Mucosa of descending colon (tissue), 3 donors: ENCODE results near the gene GPATCH2. TPM values are rescaled to one million over a fixed set of nuclear protein-coding genes. Genes with fewer than 3 reads are reported as not detected.

Experiments
- ATAC-seq: fragments of 200-7000 bp; cut with Tn5 transposase; one replicate; pipeline ENCODE4 v1.9.1; 2020; ENCODE audit warnings: mild to moderate bottlenecking, moderate library complexity
- DNase-seq, 3 donors: peaks; one replicate each; pipeline ENCODE4 v3.0.0-alpha.2; 2020
- H3K36me3 ChIP-seq: fragments of 200-600 bp; one replicate; pipeline ENCODE4 v1.8.0; 2021; ENCODE audit warnings: low read depth, mild to moderate bottlenecking
- H3K4me1 ChIP-seq: fragments of 200-600 bp; one replicate; pipeline ENCODE4 v1.8.0; 2021; ENCODE audit warnings: low read depth, mild to moderate bottlenecking
- H3K4me3 ChIP-seq: fragments of 200-600 bp; one replicate; pipeline ENCODE4 v1.8.0; 2021; ENCODE audit warnings: mild to moderate bottlenecking
- H3K9me3 ChIP-seq: fragments of 200-600 bp; one replicate; pipeline ENCODE4 v1.8.0; 2021; ENCODE audit warnings: mild to moderate bottlenecking
- intact Hi-C, 2 donors: fragments of 100-400 bp; cut with DNase I in 1 of 2; cut with micrococcal nuclease in 1 of 2; formaldehyde crosslinking; loops; one replicate each; pipeline versions ENCODE4 v1.11.0 to v1.11.1; 2022; cut with DNase I, micrococcal nuclease
- total RNA-seq, 3 donors: library from RNA; stranded (reverse); fragmentation: NEBNext Ultra II Directional in 2 of 3; extraction: Animal tissue kit (Norgen Biotek cat#: 25700) in 2 of 3; gene quantifications; one replicate each; pipeline versions ENCODE4 v1.2.1 to v1.2.4, GENCODE V29; 2021 to 2023
- TF ChIP-seq, protein P1 (sequence below): fragments of 200-600 bp; IDR thresholded peaks from one replicate; pipeline ENCODE4 v1.8.0; 2022; ENCODE audit warnings: antibody characterized with exemption, mild to moderate bottlenecking
- donor health status: DM: no; HTN: no; CAD: no; lungs with moderate emphysema.
- donor health status: DM: no; HTN: no; CAD: no.
- donor health status: DM: no; HTN: yes; CAD: no.

The GPATCH2 gene
- total RNA-seq, 3 donors from 2014 or later: 13.2 to 15.2 (median 13.2) TPM

- intact Hi-C loops: no loop called here
- no peaks in the 10 kb centered on the region for H3K9me3 ChIP-seq
- H3K36me3 ChIP-seq: no peaks in the 10 kb centered on the region
- ATAC-seq (no peak), DNase-seq (no peak)
- H3K4me1 ChIP-seq: no peaks in the 10 kb centered on the region
- H3K4me3 ChIP-seq: no peak overlapping the region
- TF ChIP-seq, protein P1, sequence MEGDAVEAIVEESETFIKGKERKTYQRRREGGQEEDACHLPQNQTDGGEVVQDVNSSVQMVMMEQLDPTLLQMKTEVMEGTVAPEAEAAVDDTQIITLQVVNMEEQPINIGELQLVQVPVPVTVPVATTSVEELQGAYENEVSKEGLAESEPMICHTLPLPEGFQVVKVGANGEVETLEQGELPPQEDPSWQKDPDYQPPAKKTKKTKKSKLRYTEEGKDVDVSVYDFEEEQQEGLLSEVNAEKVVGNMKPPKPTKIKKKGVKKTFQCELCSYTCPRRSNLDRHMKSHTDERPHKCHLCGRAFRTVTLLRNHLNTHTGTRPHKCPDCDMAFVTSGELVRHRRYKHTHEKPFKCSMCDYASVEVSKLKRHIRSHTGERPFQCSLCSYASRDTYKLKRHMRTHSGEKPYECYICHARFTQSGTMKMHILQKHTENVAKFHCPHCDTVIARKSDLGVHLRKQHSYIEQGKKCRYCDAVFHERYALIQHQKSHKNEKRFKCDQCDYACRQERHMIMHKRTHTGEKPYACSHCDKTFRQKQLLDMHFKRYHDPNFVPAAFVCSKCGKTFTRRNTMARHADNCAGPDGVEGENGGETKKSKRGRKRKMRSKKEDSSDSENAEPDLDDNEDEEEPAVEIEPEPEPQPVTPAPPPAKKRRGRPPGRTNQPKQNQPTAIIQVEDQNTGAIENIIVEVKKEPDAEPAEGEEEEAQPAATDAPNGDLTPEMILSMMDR: no peak
These were observed 152.4 kb downstream of the GPATCH2 start for GRCh38 chr1:217478450-217478849.

- intact Hi-C loops: no loop called here
- no peaks in the 10 kb centered on the region for H3K36me3 ChIP-seq
- no peaks in the 10 kb centered on the region for H3K9me3 ChIP-seq
- ATAC-seq: no peak
- no peak overlapping the region for H3K4me3 ChIP-seq
- H3K4me1 ChIP-seq: no peaks in the 10 kb centered on the region
- no peak for DNase-seq
- TF ChIP-seq, protein P1: no peak
These were observed 158.0 kb downstream of the GPATCH2 start for GRCh38 chr1:217472915-217473314.

DNA sequence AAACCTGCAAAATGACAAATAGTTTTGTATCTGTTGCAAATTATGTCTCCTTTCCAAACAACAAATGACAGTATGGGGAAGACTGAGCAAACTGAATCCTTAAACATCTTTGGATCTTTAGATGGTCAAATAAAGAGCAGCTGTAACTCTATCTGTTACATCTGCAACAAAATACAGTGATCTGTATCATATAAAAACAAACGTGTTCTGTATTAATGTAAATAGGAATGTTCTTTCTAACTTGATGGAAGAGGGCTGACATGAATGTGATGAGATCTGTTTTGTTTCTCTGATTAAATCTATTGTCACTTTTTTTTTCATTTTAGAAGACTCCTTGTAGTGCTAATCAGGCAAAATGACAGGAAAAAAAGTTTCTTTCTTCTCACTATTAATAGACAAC, 159.5 kb downstream of the GPATCH2 start:
- Histone ChIP-seq H3K4me1 (no peaks in the 10 kb centered on the region), H3K36me3 (no peaks in the 10 kb centered on the region), H3K4me3 (no peak overlapping the region), H3K9me3 (no peaks in the 10 kb centered on the region)
- DNase-seq: no peak
- intact Hi-C loops: no loop called here
- TF ChIP-seq, protein P1: no peak
- no peak for ATAC-seq

DNA sequence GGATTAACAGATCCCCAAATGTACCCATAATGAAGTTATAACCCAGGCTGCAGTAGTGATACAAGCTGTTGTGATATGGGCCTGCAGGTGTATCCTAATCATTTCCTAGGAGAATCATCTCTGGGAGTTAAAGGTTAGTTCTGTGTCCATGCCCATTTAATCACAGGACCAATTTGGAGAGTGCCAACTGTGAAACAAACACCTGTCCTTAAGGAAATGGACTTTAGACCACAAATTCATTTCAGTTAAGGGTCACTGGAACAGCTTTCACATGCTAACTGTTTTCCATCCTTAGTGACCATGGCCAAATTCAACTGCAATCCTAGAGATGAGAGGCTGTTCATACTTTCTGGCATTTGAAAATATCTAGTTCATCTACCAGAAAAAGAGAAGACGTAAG, 160.9 kb downstream of the GPATCH2 start:
- TF ChIP-seq, protein P1: no peak
- Histone ChIP-seq H3K4me1 (no peaks in the 10 kb centered on the region), H3K36me3 (no peaks in the 10 kb centered on the region), H3K9me3 (peaks cover 8% of the 10 kb centered on the region), H3K4me3 (no peak overlapping the region)
- DNase-seq (no peak), ATAC-seq (peak; percentile 57)
- intact Hi-C loops: no loop called here

DNA sequence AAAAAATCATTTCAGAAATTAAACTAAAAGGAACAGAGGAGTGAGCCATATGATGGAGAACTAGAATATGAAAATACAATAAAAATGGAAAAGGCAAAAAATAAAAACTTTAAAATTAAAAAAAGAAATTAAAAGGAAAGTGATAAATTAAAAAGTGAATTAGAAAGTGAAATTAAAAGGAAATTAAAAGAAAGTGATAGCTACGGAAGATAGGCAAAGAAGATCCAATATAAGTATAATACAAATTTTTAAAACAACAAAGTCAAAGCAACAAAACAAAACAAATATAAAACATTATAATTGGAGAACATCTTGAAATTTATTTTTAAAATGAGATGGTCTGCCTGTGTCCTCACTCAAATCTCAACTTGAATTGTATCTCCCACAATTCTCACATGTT, 165.8 kb downstream of the GPATCH2 start:
- H3K9me3 ChIP-seq: peaks cover 8% of the 10 kb centered on the region
- TF ChIP-seq, protein P1: no peak
- no peak for ATAC-seq
- intact Hi-C loops: no loop called here
- H3K4me1 ChIP-seq: no peaks in the 10 kb centered on the region
- no peaks in the 10 kb centered on the region for H3K36me3 ChIP-seq
- DNase-seq: no peak
- no peak overlapping the region for H3K4me3 ChIP-seq

- Histone ChIP-seq H3K4me3 (no peak overlapping the region), H3K4me1 (no peaks in the 10 kb centered on the region), H3K36me3 (no peaks in the 10 kb centered on the region), H3K9me3 (peaks cover 8% of the 10 kb centered on the region)
- ATAC-seq (no peak), DNase-seq (no peak)
- TF ChIP-seq, protein P1: no peak
- intact Hi-C loops: no loop called here
These were observed 168.2 kb downstream of the GPATCH2 start for GRCh38 chr1:217462666-217463065.
